Suprapubic skin (tissue), 4 donors: ENCODE measurements around the gene KRTAP2-2. TPM values are rescaled to one million over a fixed set of nuclear protein-coding genes. Genes with fewer than 3 reads are reported as not detected.

Experiments used
- DNase-seq, 2 donors: peaks; one replicate each; pipeline ENCODE4 v3.0.0-alpha.2; 2019; ENCODE audit warnings: low spot score in 2 of 2
- H3K27ac ChIP-seq: fragments of 200-600 bp; sonication (generic); one replicate; pipeline ENCODE4 v1.5.1; 2019
- H3K27me3 ChIP-seq: fragments of 200-600 bp; sonication (generic); one replicate; pipeline ENCODE4 v1.5.1; 2019
- H3K36me3 ChIP-seq: fragments of 200-600 bp; sonication (generic); one replicate; pipeline ENCODE4 v1.5.1; 2019
- H3K4me1 ChIP-seq: fragments of 200-600 bp; sonication (generic); one replicate; pipeline ENCODE4 v1.5.1; 2019
- H3K4me3 ChIP-seq: fragments of 200-600 bp; sonication (generic); one replicate; pipeline ENCODE4 v1.5.1; 2019; ENCODE audit warnings: mild to moderate bottlenecking
- H3K9me3 ChIP-seq: fragments of 200-600 bp; sonication (generic); one replicate; pipeline ENCODE4 v1.5.1; 2019
- EP300 ChIP-seq: sonication (generic); formaldehyde crosslinking; IDR thresholded peaks from one replicate; pipeline ENCODE4 v1.6.1; 2017; ENCODE audit warnings: antibody characterized with exemption
- POLR2A ChIP-seq, 2 donors: fragments of 450-650 bp; IDR thresholded peaks; one replicate each; pipeline ENCODE4 v1.6.1; 2017; ENCODE audit warnings: antibody characterized with exemption in 2 of 2, mild to moderate bottlenecking in 2 of 2, moderate library complexity in 2 of 2
- POLR2AphosphoS5 ChIP-seq, 3 donors: sonication (generic); formaldehyde crosslinking; IDR thresholded peaks; one replicate each; pipeline ENCODE4 v1.6.1; 2017; ENCODE audit warnings: antibody characterized with exemption in 3 of 3
- WGBS: methylation state at CpG from one replicate; pipeline ENCODE4 v1.1.5; 2018; 5-methylcytosine and 5-hydroxymethylcytosine counted together
- total RNA-seq, 4 donors: library from RNA; depleted of rRNA; stranded (reverse); fragments of >200 nt; gene quantifications; one replicate each; pipeline ENCODE4 v1.1.0, GENCODE V29; 2016
- TF ChIP-seq, protein P1 (sequence below), 2 donors: fragments of 200-600 bp in 1 of 2; fragments of 450-650 bp in 1 of 2; sonication (generic) in 1 of 2; IDR thresholded peaks; one replicate each; pipeline ENCODE4 v1.5.1; 2016 to 2019; ENCODE audit warnings: antibody characterized with exemption in 2 of 2, mild to moderate bottlenecking in 1 of 2, moderate library complexity in 1 of 2

The KRTAP2-2 gene
- total RNA-seq, 4 donors from 2014 or later: 8.2 to 41.6 (median 25.3) TPM; not detected in 1

DNA sequence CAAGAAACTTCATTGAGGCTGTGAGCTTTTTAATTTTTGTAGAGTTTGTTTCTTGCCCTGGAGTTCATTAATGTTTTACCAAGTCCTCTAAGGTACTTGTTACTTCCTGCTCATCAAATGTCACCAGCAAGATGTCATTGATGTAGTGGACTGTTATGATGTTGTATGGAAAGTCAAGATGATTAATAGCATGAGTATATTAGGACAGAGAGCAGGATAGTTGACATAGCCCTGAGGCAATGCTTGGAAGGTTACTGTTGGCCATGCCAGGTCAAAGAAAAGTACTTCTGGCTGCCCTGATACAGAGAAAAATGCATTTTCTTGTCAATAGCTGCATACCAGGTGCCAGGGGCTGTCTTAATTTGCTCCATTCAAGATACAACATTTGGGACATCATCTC, 34.7 kb downstream of the KRTAP2-2 start:
- H3K4me3 ChIP-seq: no peak overlapping the region
- no peak for DNase-seq
- H3K27ac ChIP-seq: no peak overlapping the region
- no peaks in the 10 kb centered on the region for H3K27me3 ChIP-seq
- H3K36me3 ChIP-seq: no peaks in the 10 kb centered on the region
- no peaks in the 10 kb centered on the region for H3K9me3 ChIP-seq
- no peaks in the 10 kb centered on the region for H3K4me1 ChIP-seq
- no peak for TF ChIP-seq EP300
- TF ChIP-seq, protein P1, sequence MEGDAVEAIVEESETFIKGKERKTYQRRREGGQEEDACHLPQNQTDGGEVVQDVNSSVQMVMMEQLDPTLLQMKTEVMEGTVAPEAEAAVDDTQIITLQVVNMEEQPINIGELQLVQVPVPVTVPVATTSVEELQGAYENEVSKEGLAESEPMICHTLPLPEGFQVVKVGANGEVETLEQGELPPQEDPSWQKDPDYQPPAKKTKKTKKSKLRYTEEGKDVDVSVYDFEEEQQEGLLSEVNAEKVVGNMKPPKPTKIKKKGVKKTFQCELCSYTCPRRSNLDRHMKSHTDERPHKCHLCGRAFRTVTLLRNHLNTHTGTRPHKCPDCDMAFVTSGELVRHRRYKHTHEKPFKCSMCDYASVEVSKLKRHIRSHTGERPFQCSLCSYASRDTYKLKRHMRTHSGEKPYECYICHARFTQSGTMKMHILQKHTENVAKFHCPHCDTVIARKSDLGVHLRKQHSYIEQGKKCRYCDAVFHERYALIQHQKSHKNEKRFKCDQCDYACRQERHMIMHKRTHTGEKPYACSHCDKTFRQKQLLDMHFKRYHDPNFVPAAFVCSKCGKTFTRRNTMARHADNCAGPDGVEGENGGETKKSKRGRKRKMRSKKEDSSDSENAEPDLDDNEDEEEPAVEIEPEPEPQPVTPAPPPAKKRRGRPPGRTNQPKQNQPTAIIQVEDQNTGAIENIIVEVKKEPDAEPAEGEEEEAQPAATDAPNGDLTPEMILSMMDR (IDR thresholded peaks at IDR 0.05): no peak
- no peak for TF ChIP-seq POLR2AphosphoS5 (IDR thresholded peaks at IDR 0.05)
- TF ChIP-seq POLR2A (IDR thresholded peaks at IDR 0.05): no peak

DNA sequence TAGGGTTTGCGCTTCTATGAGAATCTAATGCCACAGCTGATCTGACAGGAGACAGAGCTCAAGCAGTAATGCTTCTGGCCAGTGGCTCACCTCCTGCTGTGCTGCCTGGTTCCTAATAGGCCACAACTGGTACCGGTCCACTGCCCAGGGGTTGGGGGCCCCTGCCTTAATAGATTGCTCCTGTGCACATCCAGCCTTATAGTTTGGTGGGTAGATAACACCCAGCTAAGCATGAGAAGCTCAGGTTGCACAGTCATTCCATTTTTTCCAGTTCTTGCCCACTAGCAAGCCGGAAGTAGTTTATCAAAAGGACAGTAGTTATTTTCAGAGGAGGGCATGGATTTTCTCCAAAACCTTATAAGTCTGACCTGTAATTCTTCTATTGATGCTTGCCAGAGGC, 35.6 kb downstream of the KRTAP2-2 start:
- 88% methylated on average over 2 of the region's 3 CpGs for WGBS
- no peaks in the 10 kb centered on the region for H3K36me3 ChIP-seq
- H3K9me3 ChIP-seq: no peaks in the 10 kb centered on the region
- no peak overlapping the region for H3K27ac ChIP-seq
- no peak overlapping the region for H3K4me3 ChIP-seq
- no peaks in the 10 kb centered on the region for H3K4me1 ChIP-seq
- no peaks in the 10 kb centered on the region for H3K27me3 ChIP-seq
- DNase-seq: no peak
- no peak for TF ChIP-seq EP300
- no peak for TF ChIP-seq POLR2A (IDR thresholded peaks at IDR 0.05)
- TF ChIP-seq, protein P1 (IDR thresholded peaks at IDR 0.05): no peak
- TF ChIP-seq POLR2AphosphoS5 (IDR thresholded peaks at IDR 0.05): no peak

DNA sequence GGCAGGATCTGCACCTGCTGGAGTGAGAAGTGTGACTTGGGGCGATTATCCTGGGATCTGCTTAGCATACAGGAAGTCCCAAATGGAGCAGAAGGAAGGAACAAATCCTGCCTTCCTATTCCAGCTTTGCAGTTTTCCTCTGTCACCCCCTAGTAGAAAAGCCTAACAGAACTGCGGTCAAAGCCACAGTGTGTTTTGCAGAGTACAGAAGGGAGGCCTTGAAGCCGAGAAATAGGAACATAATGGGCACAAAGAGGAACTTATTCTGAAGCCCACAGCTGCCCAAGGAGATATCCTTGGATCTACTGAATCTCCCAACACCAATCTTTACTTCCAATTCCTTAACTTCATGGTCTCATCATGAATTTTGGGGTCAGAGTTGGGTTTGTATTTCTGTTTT, 36.5 kb downstream of the KRTAP2-2 start:
- H3K27ac ChIP-seq: no peak overlapping the region
- 65% methylated on average over 3 of the region's 3 CpGs for WGBS

DNA sequence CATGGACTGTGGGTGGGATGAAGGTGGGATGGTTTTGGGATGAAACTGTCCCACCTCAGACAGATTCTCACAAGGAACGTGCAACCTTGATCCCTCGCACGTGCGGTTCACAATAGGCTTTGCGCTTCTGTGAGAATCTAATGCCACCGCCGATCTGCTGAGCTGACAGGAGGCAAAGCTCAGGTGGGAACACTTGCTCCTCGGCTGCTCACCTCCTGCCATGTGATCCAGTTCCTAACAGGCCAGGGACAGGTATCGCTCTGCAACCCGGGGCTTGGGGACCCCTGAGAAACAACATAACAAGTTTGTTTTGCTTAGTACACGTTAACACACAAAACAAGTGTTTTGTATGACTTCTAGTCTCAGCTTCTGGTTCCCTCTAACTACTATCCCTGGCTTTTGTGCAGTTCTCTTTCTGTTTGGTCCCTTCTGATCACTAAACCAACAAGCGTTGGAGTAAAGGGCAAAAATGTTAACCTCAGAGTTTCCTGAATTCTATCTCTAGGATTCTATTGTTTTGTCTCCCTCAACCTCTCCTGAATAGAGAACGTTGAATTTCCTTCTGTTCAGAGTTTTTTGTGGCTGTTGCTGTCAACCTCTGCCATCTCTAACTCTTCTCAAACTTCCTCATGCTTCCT, 38.3 kb downstream of the KRTAP2-2 start:
- no peak overlapping the region for H3K4me3 ChIP-seq
- 87% methylated on average over 12 of the region's 13 CpGs for WGBS
- no peaks in the 10 kb centered on the region for H3K4me1 ChIP-seq
- no peaks in the 10 kb centered on the region for H3K27me3 ChIP-seq
- TF ChIP-seq POLR2A (IDR thresholded peaks at IDR 0.05) (no peak), EP300 (no peak)
- TF ChIP-seq, protein P1 (IDR thresholded peaks at IDR 0.05): no peak
- DNase-seq: no peak
- no peaks in the 10 kb centered on the region for H3K9me3 ChIP-seq
- no peak overlapping the region for H3K27ac ChIP-seq
- no peaks in the 10 kb centered on the region for H3K36me3 ChIP-seq

More for the DNA sequence above, 36.5 kb downstream of the KRTAP2-2 start:
- H3K36me3 ChIP-seq: no peaks in the 10 kb centered on the region
- no peaks in the 10 kb centered on the region for H3K4me1 ChIP-seq
- TF ChIP-seq POLR2A (IDR thresholded peaks at IDR 0.05): no peak
- TF ChIP-seq, protein P1 (IDR thresholded peaks at IDR 0.05): no peak
- no peak for TF ChIP-seq EP300
- TF ChIP-seq POLR2AphosphoS5 (IDR thresholded peaks at IDR 0.05): no peak
- no peak overlapping the region for H3K4me3 ChIP-seq
- no peaks in the 10 kb centered on the region for H3K27me3 ChIP-seq
- no peaks in the 10 kb centered on the region for H3K9me3 ChIP-seq
- DNase-seq: no peak

DNA sequence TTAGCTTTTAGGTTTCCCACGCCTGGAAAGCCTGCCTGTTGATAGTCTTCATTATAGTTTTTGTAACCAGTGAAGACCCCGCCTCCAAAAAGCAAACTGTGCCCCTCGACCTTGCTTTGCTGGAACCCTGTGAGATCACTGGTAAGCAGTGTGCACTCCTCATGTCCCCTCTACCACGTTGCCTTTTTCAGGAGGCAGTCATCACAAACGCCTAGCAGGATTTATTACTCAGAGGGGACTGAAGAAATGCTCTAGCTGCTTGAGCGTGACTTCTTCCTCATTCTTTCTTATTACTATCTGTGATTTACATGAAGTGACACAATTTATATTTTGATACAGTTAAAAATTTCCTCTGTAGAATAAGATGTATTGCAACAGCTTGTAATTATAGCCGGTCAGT, 39.6 kb downstream of the KRTAP2-2 start:
- Histone ChIP-seq H3K27ac (no peak overlapping the region), H3K36me3 (no peaks in the 10 kb centered on the region), H3K4me1 (no peaks in the 10 kb centered on the region), H3K27me3 (no peaks in the 10 kb centered on the region), H3K9me3 (no peaks in the 10 kb centered on the region), H3K4me3 (no peak overlapping the region)
- WGBS: 79% methylated on average over 7 of the region's 7 CpGs
- TF ChIP-seq POLR2A (IDR thresholded peaks at IDR 0.05) (no peak), EP300 (no peak), POLR2AphosphoS5 (IDR thresholded peaks at IDR 0.05) (no peak)
- TF ChIP-seq, protein P1 (IDR thresholded peaks at IDR 0.05): no peak
- DNase-seq: no peak
